COR-L47 (cell line): Measurements from ENCODE around the gene BCAS3.

Experiments used
- DNase-seq: peaks from one replicate; lab custom pipeline; 2025; lab: John Stamatoyannopoulos, UW

Gene BCAS3

DNA sequence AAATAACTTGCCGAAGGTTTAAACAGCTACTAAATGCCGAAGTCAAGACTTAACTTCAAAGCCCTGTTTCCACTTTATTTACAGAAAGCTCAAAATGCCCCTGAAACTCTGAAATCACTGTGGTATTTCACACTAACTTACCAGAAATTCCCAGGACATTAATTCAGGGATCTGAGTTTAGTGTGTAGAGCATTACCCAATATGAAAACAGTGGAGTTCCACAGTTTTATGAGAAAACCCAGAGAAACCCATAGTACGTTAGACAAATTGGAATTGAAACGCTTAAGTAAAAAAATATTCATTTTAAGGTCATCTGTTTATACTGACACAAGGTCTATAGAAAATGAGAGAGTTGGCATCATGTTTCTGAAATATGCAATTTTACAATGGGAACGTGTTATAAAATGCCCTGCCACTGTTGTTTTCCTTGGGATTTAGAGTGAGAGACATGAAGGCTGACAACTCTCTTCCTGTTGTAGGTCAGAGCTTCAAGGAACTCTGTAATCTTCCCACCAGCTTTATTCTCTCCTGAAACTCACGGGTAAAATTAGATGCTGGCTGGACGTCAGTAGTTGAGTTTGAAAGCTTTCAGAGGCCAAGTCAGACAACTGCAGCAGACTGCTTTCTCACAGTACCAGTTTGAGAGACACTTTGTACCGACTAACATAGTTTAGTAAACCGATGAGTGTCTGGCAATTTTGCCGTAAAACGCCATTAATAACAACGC, 582.6 kb downstream of the BCAS3 start:
- no peak for DNase-seq

DNA sequence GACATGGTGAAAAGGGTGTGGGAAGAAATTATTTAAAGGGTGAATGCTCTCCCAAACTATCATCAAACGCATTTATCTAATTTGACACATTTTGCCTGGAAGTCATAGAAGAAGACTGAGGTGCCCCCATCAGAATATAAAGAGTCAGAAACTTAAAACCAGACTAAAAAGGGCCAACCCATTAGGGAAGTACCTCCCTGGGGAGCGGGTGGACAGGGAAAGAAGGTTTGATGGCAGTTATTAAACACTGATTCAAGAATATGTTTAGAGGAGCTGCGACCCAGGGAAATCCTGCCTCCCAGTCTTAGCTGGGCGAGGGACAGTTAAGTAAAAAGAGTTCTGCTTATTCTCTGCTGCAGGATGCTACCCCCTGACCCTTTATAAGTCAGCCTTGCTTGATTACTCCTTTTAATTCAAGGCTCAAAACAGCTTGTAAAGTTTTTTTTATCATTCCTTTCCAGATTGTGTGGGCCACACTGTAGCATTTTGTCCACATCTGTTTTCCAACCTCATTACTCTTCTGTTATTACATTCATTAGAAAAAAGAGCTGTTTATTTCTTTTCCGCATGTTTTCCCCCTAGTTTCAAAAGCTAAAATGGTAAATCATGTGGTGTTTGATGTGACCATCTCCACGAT, 583.5 kb downstream of the BCAS3 start:
- no peak for DNase-seq

DNA sequence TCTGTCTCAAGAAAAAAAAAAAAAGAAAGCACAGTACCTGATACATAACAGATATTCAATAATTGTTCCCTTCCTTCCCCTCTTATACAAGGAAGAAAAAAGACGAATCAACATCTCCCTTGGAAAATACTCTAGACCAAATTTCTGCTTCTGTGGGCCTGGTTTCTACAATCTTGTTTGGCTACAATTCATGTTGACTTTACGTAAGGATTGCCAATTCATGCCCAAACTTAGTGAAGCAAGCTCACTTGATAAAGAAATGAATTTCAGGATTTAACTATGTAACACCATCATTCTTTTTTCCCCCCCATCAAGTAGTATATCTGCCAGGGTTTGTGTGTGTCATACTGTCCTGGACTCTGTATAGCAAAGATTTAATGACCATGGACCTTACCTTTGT, 587.7 kb downstream of the BCAS3 start:
- DNase-seq = no peak

DNA sequence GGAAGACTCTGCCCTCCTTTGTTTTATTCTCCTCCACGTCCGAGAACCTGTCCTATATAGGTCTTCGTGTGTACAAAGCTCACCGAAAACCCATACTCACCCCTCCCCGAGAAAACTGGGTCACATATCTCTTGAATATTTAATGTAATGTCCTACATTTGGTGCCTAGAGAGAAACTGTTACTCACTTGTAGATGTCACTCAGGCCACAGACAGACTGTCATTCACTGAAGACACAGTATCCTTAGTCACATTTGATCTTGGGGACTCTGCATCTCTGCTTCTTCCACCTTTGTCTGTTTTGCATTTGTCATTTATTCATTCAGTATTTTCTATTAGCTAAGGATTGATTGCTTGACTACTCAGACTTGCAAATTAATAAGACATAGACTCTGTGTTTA, 590.2 kb downstream of the BCAS3 start:
- no peak for DNase-seq

DNA sequence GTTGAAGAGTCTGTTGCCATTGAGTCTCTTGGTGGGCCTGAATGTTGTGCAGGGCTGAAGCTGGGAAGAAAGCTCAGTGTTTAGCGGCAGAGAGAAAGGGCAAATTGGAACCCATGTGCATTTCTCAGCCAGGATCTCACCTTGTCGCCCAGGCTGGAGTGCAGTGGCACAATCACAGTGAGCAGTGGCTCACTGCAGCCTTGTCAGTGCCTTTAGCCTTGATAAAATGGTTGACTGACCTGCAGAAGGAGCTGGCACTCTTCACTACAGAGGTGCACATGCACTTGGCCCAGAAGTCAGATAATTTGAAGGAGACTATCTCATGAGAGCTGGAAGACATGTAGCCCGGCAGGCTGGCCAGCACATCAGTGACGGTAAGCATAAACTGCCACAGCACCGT, 597.7 kb downstream of the BCAS3 start:
- no peak for DNase-seq

DNA sequence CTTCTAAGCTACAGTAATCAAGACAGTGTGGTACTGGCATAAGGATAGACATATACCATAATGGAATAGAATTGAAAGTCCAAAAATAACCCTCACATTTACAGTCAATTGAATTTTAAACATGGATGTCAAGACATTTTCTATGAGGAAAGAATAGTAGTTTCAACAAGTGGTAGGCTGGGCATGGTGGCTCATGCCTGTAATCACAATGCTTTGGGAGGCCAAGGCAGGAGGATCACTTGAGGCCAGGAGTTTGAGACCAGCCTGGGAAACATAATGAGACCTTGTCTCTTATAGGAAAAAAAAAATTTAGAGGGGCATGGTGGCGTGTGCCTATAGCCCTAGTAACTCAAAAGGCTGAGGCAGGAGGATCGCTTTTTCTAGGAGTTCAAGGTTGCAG, 599.2 kb downstream of the BCAS3 start:
- DNase-seq = no peak

DNA sequence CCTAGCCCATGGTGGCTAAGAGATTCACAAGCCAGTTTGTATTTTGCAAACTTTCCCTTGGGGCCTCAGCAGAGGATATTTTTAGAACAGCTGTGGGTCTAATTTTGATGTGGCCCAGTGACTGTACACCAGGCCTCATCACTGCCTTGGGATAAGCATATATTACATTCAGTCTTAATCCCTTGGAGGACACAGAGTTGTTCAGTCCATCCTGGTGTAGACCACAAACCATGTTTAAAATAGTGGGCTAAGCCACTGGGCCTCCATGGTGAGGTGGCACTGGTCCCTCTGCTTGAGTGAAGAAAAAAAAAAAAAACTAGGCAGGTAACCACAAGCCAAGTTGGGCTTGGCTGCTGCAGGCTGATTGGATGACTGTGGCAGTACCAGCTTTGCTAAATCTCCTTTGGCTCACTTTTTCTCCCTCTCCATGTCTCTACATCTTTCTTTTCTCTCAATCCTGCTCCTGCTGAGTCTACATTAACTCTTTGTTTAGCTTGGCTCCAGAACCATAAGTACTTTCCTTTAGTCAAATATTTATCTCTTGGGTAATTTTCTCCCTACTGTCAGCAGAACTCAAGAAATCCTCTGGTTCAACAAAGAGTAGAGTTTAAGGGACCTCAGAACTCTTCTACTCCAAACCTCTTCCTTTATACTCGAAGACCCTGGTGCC, 602.0 kb downstream of the BCAS3 start:
- DNase-seq = no peak

DNA sequence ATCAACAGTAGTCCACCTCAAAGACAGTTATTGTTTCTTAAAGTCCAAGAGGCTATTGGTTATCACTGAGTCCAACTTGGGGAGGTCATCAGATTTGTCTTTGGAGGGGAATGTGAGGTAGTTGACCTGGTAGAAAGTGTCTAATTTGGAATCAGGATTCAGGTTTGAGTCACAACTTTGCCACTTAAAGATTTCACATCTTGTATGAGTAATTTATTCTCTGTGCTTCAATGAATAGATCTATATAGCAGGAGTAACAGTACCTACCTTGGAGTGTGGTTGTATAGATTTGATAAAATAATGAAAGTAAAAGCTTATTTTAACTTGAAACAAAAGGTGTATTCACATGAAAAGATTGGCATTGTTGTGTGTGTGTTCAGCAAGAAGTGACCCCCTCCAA, 602.7 kb downstream of the BCAS3 start:
- DNase-seq = no peak

DNA sequence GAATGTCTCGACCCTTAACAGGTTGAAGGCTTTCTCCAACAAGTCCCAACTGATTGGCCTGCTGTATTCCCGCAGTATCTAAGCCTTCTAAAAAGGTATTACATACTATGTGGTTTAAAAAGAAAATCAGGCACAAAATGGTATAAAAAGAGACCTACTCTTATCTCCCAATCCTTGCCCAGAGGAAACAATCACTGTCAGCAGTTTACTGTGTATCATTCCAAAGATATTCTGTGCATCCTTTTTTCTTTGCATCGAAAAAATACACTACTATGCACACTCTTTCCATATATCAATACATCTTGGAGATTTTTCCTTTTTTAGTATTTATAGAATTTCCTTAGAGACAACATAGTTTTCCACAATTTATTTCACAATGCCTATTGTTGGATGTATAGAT, 603.2 kb downstream of the BCAS3 start:
- no peak for DNase-seq

DNA sequence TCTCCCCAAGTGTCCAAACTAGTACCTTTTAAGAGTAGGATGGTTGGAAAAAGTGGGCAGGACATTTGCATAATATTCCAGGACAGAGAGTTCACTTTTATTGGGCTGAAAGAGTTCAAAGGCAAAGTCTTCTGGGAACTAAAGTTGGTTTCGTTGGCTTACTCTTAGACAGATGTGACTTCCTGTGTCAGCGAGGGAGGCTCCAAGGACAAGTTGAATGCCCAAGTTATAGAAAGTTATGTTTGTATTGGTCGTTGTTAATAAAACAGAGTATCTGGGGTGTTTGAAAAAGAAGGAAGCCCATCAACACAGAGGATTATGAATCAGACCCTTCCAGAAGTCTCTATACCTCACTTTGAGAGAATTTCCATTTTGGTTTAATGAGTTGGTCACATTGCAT, 604.7 kb downstream of the BCAS3 start:
- no peak for DNase-seq

DNA sequence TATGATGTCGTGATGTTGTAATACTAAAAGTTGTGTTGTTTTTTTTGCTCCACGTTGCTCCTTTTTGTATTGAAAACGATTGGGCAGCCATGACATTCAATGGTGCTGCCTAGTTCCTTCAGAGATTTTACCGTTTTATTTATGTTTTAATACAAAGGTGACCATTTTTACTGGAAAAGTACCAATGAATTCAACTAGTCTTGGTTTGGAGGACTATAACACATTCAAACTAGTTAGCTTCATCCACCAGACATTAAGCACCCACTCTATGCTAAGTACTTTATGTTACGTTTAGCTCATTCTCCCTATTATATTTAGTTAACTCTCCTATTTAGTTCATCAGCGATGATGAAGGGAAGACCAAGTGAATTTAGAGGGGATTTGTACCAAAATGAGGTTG, 605.4 kb downstream of the BCAS3 start:
- DNase-seq = no peak

DNA sequence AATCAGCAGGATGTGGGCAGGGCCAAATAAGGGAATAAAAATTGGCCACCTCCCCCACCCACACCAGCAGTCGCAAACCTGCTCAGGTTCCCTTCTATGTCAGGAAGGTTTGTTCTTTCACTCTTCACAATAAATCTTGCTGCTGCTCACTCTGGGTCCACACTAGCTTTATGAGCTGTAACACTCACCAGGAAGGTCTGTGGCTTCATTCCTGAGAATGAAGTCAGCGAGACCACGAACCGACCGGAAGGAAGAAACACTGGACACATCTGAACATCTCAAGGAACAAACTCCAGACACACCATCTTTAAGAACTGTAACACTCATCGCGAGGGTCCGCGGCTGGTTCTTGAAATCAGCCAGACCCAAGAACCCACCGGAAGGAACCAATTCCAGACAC, 606.5 kb downstream of the BCAS3 start:
- DNase-seq = no peak

DNA sequence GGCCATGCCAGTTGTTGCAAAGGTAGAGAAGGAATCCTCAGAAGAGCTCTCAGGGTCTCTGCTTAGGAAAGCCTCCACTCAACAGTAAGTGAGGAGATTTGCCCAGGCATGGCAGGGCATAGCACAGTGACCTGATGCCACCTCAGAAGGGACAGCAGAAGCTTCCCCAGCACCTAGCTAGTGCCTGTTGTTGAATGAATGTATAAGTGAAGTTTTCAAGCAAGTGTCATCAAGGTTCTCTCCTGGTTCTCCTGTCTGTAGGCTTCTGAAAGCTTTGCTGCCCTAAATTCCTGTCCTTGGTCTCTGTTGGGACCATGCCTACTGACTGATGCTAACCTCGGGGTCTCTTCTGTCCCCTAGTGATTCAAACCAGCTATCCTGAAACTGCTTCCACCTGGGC, 607.1 kb downstream of the BCAS3 start:
- no peak for DNase-seq

DNA sequence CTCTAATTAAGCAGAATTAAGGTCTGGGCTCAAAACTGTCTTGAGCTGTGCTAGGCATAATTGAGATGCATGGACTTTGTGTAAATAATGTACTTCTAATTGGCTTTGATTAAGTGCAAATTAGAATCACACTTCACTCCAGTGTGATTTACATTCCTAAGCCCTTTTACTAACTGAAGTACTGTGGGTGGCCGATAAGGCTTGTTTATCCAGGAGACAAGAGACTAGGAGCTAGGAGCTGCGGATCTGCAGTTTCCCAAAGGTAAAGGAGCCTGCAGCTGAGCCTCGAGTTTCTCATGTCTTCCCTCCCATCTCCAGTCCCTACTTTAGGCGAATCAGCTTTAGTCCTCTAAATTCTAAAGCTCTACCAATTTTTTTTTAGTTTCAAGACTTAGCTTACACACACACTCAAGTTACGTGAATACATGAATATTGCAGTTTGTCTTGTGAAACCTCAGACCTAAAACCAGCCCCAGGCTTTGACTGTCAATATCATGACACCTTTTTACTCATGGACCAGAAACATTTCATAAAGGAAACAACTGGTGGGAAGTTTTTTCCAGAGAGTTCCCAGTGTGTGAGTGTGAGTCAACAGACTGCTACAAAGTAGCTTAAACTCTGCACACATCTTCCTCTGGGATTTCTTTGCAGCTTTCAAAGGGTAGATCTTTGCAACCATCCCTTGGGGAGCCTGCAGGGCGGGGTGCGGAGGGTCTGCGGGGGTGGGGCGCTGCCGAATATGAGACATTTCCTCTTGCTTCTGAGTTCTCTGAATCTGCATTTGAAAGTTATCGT, 608.1 kb downstream of the BCAS3 start:
- no peak for DNase-seq

DNA sequence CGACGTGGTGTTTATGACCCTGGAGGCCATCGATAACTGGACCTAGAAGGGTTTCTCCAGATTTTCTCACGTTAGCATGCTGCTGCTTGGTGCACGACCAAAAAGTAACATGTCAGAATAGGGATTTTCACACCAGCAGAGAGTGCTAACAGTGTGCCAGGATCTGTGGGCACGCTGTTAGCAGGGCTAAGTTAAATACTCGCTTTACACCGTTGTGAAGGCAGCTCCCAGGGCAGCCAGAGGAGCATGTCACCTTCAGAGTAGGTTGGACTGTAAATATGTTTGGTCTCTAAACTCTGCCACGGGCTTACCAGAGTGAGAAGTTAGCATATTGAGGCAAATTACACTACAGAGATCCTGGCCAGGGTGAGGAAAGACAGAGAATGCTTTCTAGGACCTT, 608.8 kb downstream of the BCAS3 start:
- DNase-seq = no peak

DNA sequence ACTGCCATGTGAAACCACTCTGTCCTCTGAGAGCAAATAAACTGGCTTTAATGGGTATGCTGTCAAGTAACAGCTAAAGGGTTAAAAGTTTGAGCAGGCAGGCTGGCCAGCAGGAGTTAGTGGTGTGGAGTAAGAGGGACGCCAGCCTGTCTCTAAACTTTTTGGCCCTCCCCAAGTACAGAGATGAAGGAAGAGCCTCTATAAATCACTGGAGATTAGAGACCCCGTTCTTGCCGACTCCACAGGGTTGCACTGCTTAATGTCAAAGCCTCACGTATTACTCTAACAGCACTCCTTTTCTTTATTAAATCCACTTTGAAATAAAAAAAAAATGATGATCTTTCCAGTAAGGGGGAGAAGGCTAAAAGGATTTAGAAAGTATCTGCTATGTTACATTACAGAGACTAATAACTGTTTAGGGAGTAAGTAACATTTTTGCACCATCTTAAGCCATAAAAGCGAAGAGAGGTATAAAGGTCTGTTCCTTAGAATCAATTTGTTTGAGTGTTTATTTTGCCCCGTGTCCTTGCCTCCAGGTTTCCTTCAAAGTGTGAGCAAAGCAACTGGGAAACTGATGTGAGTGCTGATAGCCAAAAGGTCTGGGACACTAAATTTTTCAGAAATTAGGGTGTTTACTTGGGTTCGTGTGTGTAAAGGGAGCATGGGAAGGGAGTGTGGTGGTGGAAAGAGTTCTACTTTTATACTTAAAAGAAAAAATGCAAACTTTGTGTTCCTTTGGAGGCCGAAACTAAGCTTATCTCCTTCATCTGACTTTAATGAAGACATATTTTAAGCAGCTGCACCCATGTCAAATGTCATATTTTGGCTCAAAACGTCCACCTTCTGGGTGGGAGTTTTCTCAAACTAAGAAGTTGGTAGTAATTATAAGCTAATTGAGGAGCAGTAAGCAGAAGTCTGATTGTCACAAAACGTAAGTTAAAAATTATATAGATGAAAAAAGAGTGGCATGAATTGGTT, 612.0 kb downstream of the BCAS3 start:
- DNase-seq = no peak

DNA sequence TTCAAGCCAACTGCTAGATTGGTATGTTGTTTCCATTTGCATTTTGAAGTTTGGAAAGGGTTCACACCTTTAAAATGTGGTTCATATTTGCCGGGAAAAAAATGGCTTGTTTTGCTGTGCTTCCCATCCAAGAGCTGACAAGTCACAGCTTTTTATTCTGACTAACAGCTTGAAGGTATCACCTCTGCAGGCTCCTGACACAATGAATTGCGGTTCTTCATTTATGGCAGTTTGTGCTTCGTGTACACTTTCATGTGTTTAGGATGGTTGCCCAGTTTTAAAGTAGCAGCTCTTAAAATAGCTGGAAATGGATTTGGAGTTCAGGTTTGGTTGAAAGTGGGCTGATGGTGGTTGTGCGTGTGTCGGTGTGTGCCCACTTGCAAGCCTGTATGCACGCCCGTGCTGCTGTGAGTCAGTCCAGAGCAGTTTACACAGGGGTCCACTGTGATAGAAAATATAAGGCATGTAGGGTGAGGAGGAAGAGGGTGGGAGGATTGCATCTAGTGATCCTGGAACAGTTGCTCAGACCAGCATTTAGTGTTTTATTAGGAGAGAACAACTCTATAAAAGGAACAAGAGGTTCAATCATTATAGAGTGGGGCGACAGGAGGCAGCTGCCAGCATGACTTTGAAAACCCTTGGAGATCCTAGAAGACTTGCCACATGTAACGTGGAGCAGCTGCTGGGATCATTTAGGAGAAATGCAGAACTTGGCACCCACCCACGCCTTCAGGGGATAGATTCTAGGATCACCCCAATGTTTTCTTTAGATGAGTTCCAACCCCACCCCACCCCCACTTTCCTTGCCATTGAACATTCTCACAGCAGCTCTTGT, 614.0 kb downstream of the BCAS3 start:
- DNase-seq = no peak

DNA sequence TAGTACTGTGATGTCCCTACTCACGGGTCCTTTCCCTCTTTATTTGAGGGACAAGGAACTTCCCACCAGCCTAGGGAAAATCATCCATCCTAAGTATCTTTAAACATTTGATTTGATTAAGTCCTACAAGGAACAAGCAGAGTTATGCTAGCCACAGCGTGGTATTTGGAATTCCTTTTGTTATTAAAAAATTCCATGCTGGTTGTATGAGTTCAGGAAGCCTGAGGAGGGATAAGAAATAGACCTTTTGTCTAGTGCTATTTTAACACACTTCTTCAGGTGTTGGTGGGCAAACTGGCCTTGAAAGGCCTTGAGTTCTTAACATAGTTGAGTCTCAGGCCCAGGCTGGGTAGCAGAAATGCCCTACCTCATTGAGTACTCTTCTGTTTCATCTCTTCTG, 616.6 kb downstream of the BCAS3 start:
- DNase-seq = no peak

DNA sequence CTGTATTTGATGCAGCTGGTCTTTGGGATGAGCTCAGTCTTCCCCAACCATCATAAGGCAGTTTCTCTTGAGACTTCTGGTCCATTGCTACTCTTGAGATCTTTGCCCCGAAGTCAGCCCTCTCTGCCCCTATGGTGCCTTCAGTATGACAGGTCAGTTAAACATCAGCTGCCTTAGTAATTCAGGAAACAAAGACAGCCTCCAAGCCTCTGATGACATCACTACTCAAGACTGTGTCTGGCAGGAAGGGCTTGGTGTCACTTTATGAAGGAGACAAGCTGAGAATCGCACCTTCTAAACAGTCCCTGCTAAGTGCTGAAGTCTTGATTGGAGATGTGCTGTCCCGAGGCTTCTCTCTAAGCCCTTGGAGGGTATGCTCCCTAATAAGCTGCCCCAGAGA, 617.1 kb downstream of the BCAS3 start:
- no peak for DNase-seq

DNA sequence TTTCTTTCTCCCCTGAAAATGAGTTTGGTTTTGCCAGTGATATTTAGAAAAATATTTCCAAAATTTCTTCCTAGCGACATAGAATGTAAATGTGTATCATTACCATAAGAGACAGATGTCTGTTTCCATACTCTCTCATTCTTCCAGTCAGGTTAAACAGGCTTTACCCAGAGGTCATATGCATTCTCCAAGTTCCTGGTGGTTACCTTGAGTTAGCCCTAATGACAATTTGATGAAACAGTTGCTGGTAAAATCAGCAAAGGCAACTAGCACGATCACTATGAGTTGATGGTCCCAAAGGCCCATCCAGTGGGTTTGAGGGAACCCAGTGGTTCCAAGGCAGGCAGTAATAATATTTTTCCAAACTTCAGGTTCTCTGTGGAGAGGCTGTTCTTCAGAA, 618.4 kb downstream of the BCAS3 start:
- DNase-seq = no peak
